H1 (cell line): Measurements from ENCODE around the gene MEF2B. TPM values are rescaled to one million over a fixed set of nuclear protein-coding genes. Genes with fewer than 3 reads are reported as not detected.

Experiments used
- CBX8 ChIP-seq: fragments of 300-800, 300-1000 bp; sonication (generic); IDR thresholded peaks from 2 replicates; pipeline ENCODE4 v1.7.1; 2016; ENCODE audit warnings: low read depth, low read length, borderline replicate concordance
- CHD7 ChIP-seq: fragments of 300-600 bp; sonication (generic); IDR thresholded peaks from 2 replicates; pipeline ENCODE4 v1.7.1; 2012; ENCODE audit warnings: low read length, moderate library complexity, mild to moderate bottlenecking, inconsistent platforms; ENCODE audit not compliant: insufficient replicate concordance
- MAX ChIP-seq: IDR thresholded peaks from 2 replicates; pipeline ENCODE4 v1.6.1; 2012; ENCODE audit warnings: inconsistent platforms
- SP1 ChIP-seq: IDR thresholded peaks from 2 replicates; pipeline ENCODE4 v1.6.1; 2011; ENCODE audit warnings: low read depth, low read length
- ZNF274 ChIP-seq: IDR thresholded peaks from 2 replicates; pipeline ENCODE4 v1.7.0; 2012; ENCODE audit warnings: low read length, borderline replicate concordance; ENCODE audit errors: extremely low read depth
- polyA plus RNA-seq, 7 experiments: library from polyadenylated mRNA; depleted of rRNA in 3 of 7; stranded (reverse) in 5 of 7; unstranded in 2 of 7; fragments of >200 nt in 5 of 7; fragments of 200-250 nt in 2 of 7; gene quantifications; 1 replicate in 5 of 7; 2 replicates in 1 of 7; 4 replicates in 1 of 7; pipeline versions ENCODE4 v1.2.1 to v1.2.3, GENCODE V29; 2011 to 2013; ENCODE audit warnings: missing spikeins in 2 of 7, mixed read lengths in 2 of 7
- total RNA-seq: library from RNA; stranded (reverse); fragmentation: NEBNext Ultra II Directional; extraction: Animal tissue kit (Norgen Biotek cat#: 25700); gene quantifications from 2 replicates; pipeline ENCODE4 v1.2.1, GENCODE V29; 2021

The MEF2B gene
- total and polyA plus RNA-seq, 2 of the 8 experiments (the other 6 are each of a cell fraction or from before 2014, with no cell fraction given), result 2.8 to 3.7 TPM

GRCh38 chr19:19122902-19123301, 47.2 kb downstream of the MEF2B start (continued):
- TF ChIP-seq MAX (no peak), CHD7 (no peak), SP1 (no peak), ZNF274 (no peak), CBX8 (no peak)
